GM10266 (cell line): Measurements from ENCODE around the gene GARRE1.
A peak's percentile ranks its signal among the peaks of the same experiment; 100 is the strongest.

Experiments
- DNase-seq: peaks from one replicate; pipeline ENCODE4 v3.0.0; 2012; ENCODE audit errors: extremely low spot score
- CTCF ChIP-seq: IDR thresholded peaks from 2 replicates; pipeline ENCODE4 v1.5.1; 2012; ENCODE audit warnings: mild to moderate bottlenecking, low read depth; ENCODE audit not compliant: control insufficient read depth, insufficient read depth; ENCODE audit errors: missing control alignments

The GARRE1 gene

GRCh38 chr19:34232566-34233481 is 21.5 kb upstream of the GARRE1 start:
- TF ChIP-seq CTCF, result no peak
- peak; percentile 50 for DNase-seq

GRCh38 chr19:34235425-34235940 is 18.9 kb upstream of the GARRE1 start:
- no peak for TF ChIP-seq CTCF
- DNase-seq, result no peak

- TF ChIP-seq CTCF, result no peak
Measured at GRCh38 chr19:34236035-34236987, 18.0 kb upstream of the GARRE1 start.

GRCh38 chr19:34237283-34237682 is 17.1 kb upstream of the GARRE1 start:
- TF ChIP-seq CTCF, result no peak
- no peak for DNase-seq

More at GRCh38 chr19:34236035-34236987, 18.0 kb upstream of the GARRE1 start:
- DNase-seq, result no peak

GRCh38 chr19:34237939-34238338 is 16.4 kb upstream of the GARRE1 start:
- no peak for TF ChIP-seq CTCF
- no peak for DNase-seq

GRCh38 chr19:34241513-34242337 is 12.6 kb upstream of the GARRE1 start:
- no peak for TF ChIP-seq CTCF
- DNase-seq, result no peak

GRCh38 chr19:34243138-34243875 is 11.0 kb upstream of the GARRE1 start:
- DNase-seq, result peak; percentile 39
